Hepatocyte (in vitro differentiated cells): ENCODE results near the gene ZFYVE26.

Experiments
- CTCF ChIP-seq: fragments of 200-600 bp; sonication (generic); IDR thresholded peaks from 2 replicates; pipeline ENCODE4 v1.5.1; 2016; ENCODE audit warnings: antibody characterized with exemption, mild to moderate bottlenecking; ENCODE audit not compliant: poor library complexity
- EZH2 ChIP-seq: fragments of 200-600 bp; sonication (generic); IDR thresholded peaks from 2 replicates; pipeline ENCODE4 v1.6.1; 2016; ENCODE audit warnings: antibody characterized with exemption, mild to moderate bottlenecking, borderline replicate concordance
- EZH2phosphoT487 ChIP-seq: fragments of 200-600 bp; sonication (generic); IDR thresholded peaks from one replicate; pipeline ENCODE4 v1.6.1; 2018; ENCODE audit warnings: antibody characterized with exemption, mild to moderate bottlenecking, low read depth, moderate library complexity; ENCODE audit not compliant: unreplicated experiment, severe bottlenecking

- TF ChIP-seq CTCF (no peak), EZH2phosphoT487 (no peak), EZH2 (no peak)
Observed at GRCh38 chr14:67798731-67799130, 17.7 kb downstream of the ZFYVE26 start.
